HepG2 (cell line): ENCODE data around the gene HOXD1. TPM values are rescaled to one million over a fixed set of nuclear protein-coding genes. Genes with fewer than 3 reads are reported as not detected.

Source experiments
- LRRFIP1 ChIP-seq: sonication (generic); formaldehyde crosslinking; conservative IDR thresholded peaks from 2 replicates; pipeline ENCODE4 v1.4.0; 2020; ENCODE audit warnings: missing genetic modification reagents
- PRDM15 ChIP-seq: sonication (generic); formaldehyde crosslinking; IDR thresholded peaks from 2 replicates; pipeline ENCODE4 v1.4.0; 2020; ENCODE audit warnings: missing genetic modification reagents
- SOX5 ChIP-seq: IDR thresholded peaks from 2 replicates; pipeline ENCODE4 v1.6.1; 2016; ENCODE audit warnings: borderline replicate concordance
- WIZ ChIP-seq: sonication (generic); formaldehyde crosslinking; IDR thresholded peaks from 2 replicates; pipeline ENCODE4 v1.5.1; 2020; ENCODE audit warnings: mild to moderate bottlenecking, missing genetic modification reagents
- YEATS4 ChIP-seq: sonication (generic); formaldehyde crosslinking; IDR thresholded peaks from 2 replicates; pipeline ENCODE4 v1.4.0; 2020; ENCODE audit warnings: missing genetic modification reagents, borderline replicate concordance
- ZBTB10 ChIP-seq: sonication (generic); formaldehyde crosslinking; IDR thresholded peaks from 2 replicates; pipeline ENCODE4 v1.4.0; 2020; ENCODE audit warnings: missing genetic modification reagents, borderline replicate concordance
- ZIK1 ChIP-seq: sonication (generic); formaldehyde crosslinking; IDR thresholded peaks from 2 replicates; pipeline ENCODE4 v1.5.0; 2020; ENCODE audit warnings: mild to moderate bottlenecking, low read depth, missing genetic modification reagents, borderline replicate concordance
- ZMAT5 ChIP-seq: sonication (generic); formaldehyde crosslinking; IDR thresholded peaks from 2 replicates; pipeline ENCODE4 v1.5.0; 2020; ENCODE audit warnings: mild to moderate bottlenecking, low read depth, missing genetic modification reagents, borderline replicate concordance
- ZNF414 ChIP-seq: sonication (generic); formaldehyde crosslinking; IDR thresholded peaks from 2 replicates; pipeline ENCODE4 v1.5.0; 2020; ENCODE audit warnings: missing genetic modification reagents
- ZNF44 ChIP-seq: sonication (generic); formaldehyde crosslinking; IDR thresholded peaks from 2 replicates; pipeline ENCODE4 v1.5.1; 2020; ENCODE audit warnings: mild to moderate bottlenecking, missing genetic modification reagents
- ZSCAN9 ChIP-seq: IDR thresholded peaks from 2 replicates; pipeline ENCODE4 v1.6.1; 2016; ENCODE audit warnings: borderline replicate concordance
- polyA plus RNA-seq, 8 experiments: library from polyadenylated mRNA; depleted of rRNA in 3 of 8; stranded (reverse) in 7 of 8; unstranded in 1 of 8; fragments of >200 nt; fragmentation: Illumina TruSeq in 4 of 8; extraction: Trizol in 4 of 8; gene quantifications; 2 replicates each; pipeline versions ENCODE4 v1.2.1 to v1.2.3, GENCODE V29; 2011 to 2016; ENCODE audit warnings: low read depth in 4 of 8, missing spikeins in 1 of 8, mixed read lengths in 1 of 8; ENCODE audit not compliant: insufficient read depth in 1 of 8
- total RNA-seq, 5 experiments: library from RNA; depleted of rRNA; stranded (reverse); fragments of >200 nt; fragmentation: Illumina TruSeq; extraction: Trizol; gene quantifications; 2 replicates each; pipeline ENCODE4 v1.2.3, GENCODE V29; 2016; ENCODE audit warnings: low read depth in 1 of 5

Gene HOXD1
- total and polyA plus RNA-seq, 2 of the 13 experiments (the other 11 are each of a cell fraction or from before 2014, with no cell fraction given) = 10.0 to 22.3 TPM

GRCh38 chr2:176187899-176188773 is at the start of gene HOXD1 (continued):
- TF ChIP-seq ZBTB10 (no peak), LRRFIP1 (CRISPR knock-in tag) (no peak), YEATS4 (CRISPR knock-in tag) (peak; percentile 67; the same call in 1 of the 2 replicates), ZNF44 (no peak), ZIK1 (peak; percentile 62; the same call in 1 of the 2 replicates), ZSCAN9 (CRISPR knock-in tag) (no peak), ZMAT5 (CRISPR knock-in tag) (no peak), ZNF414 (CRISPR knock-in tag) (0 out of 2 replicates have a peak, but pooled peaks have one; percentile 3), PRDM15 (CRISPR knock-in tag) (no peak), WIZ (CRISPR knock-in tag) (no peak), SOX5 (CRISPR knock-in tag) (no peak; the same call in 1 of the 2 replicates)
